Measurements from ENCODE around the gene ATAD3A. TPM values are rescaled to one million over a fixed set of nuclear protein-coding genes. Genes with fewer than 3 reads are reported as not detected.
"Not testable (repeated sequence)": the region's sequence is repeated elsewhere in the genome, so short reads cannot be mapped to it uniquely, and the experiment has no call there.

ATAD3A gene
- total and polyA plus RNA-seq, 7 donors = 8.6 to 40.4 (median 12.8) TPM

DNA sequence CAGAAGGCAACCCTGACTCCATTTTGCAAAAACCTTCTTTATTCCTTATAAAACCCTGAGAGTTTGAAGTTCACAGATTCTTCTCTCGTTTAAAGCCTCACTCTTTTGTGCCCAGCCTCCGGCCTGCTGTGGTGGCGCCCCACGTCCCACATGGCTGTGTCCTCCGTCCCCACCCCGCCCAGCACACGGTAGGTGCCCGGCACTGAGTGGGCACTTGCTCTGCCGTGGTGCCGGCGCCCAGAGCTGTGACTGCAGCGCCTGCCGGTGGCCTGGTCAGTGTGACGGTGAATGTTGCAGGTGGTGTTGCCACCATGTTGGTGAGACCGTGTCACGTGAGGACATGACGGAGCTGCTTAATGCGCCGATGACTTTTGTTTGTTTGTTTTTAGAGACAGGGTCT, 9.4 kb downstream of the ATAD3A start:
- Histone ChIP-seq H3K4me1 (no peaks in the 10 kb centered on the region), H3K9me3 (no peaks in the 10 kb centered on the region), H3K27ac (no peak overlapping the region), H3K27me3 (no peaks in the 10 kb centered on the region), H3K4me3 (no peak overlapping the region), H3K36me3 (peaks cover 0 to 66% (median 19%) of the 10 kb centered on the region in 4 donors)
- DNase-seq = no peak
- WGBS, 2 donors = 94 to 95% methylated on average over 19 of the region's 19 CpGs
- TF ChIP-seq POLR2A (IDR thresholded peaks at IDR 0.05) = no peak
- TF ChIP-seq EP300 (IDR thresholded peaks at IDR 0.05) = no peak
- no peak for TF ChIP-seq CTCF (IDR thresholded peaks at IDR 0.05)
- no peak for TF ChIP-seq POLR2AphosphoS5 (IDR thresholded peaks at IDR 0.05)
- intact Hi-C loops (cut with DNase I) = no loop called here

DNA sequence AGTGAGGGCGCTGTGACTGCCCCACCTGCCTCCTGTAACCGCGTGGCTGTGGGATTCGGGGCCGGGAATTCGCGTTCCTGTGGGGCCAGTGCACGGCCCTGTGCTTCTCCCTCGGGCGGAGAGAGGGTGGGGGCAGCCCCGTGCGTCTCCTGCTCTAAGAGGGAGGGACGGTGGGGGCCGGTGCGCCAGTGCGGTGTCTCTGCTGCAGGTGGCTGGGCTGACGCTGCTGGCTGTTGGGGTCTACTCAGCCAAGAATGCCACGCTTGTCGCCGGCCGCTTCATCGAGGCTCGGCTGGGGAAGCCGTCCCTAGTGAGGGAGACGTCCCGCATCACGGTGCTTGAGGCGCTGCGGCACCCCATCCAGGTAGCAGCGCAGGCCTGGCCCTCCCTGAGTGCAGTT, 10.6 kb downstream of the ATAD3A start:
- 96% methylated on average over 30 of the region's 30 CpGs for WGBS, 2 donors
- DNase-seq; H3K9me3 ChIP-seq; H3K27me3 ChIP-seq; H3K4me1 ChIP-seq; intact Hi-C loops (cut with DNase I); H3K27ac ChIP-seq; H3K4me3 ChIP-seq: not testable (repeated sequence)
- H3K36me3 ChIP-seq = peaks cover 0 to 68% (median 22%) of the 10 kb centered on the region in 4 donors

DNA sequence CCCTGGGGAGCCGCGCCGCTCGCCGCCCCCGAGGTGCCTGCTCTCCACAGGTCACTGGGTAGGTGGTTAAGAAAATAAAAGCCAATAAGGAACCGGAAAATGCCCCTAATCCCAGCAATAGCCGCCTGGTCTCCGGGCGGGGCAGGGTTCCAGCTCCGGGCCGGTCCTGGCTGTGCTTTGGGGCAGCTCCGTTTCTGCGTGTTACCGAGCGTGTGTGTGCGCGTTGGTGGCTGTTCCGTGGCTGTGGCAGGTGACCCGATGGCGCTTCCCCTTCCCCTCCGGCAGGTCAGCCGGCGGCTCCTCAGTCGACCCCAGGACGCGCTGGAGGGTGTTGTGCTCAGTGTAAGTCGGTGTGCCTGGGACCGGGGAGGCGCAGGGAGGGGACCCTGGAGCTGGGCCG, 11.3 kb downstream of the ATAD3A start:
- DNase-seq; H3K4me3 ChIP-seq; H3K4me1 ChIP-seq; H3K27me3 ChIP-seq; H3K27ac ChIP-seq; intact Hi-C loops (cut with DNase I); H3K9me3 ChIP-seq: not testable (repeated sequence)
- peaks cover 0 to 69% (median 21%) of the 10 kb centered on the region in 4 donors for H3K36me3 ChIP-seq
- WGBS, 2 donors = 97% methylated on average over 31 of the region's 31 CpGs

GRCh38 chr1:1523651-1524050, 11.7 kb downstream of the ATAD3A start:
- intact Hi-C loops (cut with DNase I) = not testable (repeated sequence)
- WGBS, 2 donors = 94 to 95% methylated on average over 17 of the region's 17 CpGs
- peaks cover 0 to 73% (median 20%) of the 10 kb centered on the region in 4 donors for H3K36me3 ChIP-seq

DNA sequence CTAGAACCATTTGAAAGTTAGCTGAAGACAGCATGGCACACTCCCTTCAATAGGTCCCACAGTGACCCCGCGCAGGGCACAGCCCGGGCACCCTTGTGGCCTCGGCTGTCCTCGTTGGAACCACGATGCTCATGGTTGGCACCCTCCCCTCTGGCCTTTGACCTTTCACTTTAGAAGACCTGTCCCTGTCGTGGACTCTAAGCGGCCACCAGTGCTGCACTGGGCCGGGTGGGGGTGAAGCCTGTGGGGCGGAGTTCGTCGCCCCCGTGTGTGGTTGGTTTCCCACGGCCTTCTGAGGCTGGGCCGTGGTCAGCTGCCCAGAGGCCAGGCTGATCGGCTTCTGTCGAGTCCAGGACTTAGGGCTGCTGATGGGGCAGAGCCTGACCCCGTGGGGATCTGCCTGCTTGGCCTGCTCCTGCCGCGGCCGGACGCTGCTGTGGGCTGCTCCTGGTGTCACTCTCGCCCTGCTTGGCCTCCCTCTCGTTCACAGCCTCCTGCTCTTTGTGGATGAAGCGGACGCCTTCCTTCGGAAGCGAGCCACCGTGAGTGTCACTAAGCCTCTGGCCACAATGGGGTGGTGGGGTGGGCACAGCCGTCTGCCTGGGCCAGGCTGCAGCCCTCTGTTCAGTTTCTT, 12.9 kb downstream of the ATAD3A start:
- H3K27me3 ChIP-seq; DNase-seq; H3K4me3 ChIP-seq; intact Hi-C loops (cut with DNase I); H3K27ac ChIP-seq; H3K9me3 ChIP-seq; H3K4me1 ChIP-seq: not testable (repeated sequence)
- peaks cover 0 to 81% (median 21%) of the 10 kb centered on the region in 4 donors for H3K36me3 ChIP-seq
- WGBS, 2 donors = 94 to 95% methylated on average over 25 to 26 of the region's 30 CpGs

More at GRCh38 chr1:1523651-1524050, 11.7 kb downstream of the ATAD3A start:
- not testable (repeated sequence) for H3K27me3 ChIP-seq, H3K4me3 ChIP-seq, H3K4me1 ChIP-seq, H3K27ac ChIP-seq, DNase-seq, H3K9me3 ChIP-seq

DNA sequence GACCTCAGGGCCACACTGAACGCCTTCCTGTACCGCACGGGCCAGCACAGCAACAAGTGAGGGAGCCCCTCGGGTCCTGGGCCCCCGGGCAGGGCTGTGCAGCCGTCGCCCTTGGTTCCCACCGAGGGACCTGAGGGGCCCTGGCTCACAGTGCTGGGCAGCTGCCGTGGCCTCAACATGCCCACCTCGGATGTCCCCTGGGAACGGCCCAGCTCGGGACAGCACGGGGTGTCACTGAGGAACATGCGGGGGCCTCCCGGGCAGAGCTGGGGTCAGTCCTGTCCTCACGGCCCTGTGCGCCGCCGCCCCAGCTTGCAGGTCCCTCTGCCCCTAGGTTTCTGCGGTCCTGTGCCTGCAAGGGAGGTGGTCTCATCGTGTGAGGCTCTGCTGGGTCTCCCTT, 14.5 kb downstream of the ATAD3A start:
- DNase-seq; H3K4me1 ChIP-seq; intact Hi-C loops (cut with DNase I); H3K27me3 ChIP-seq; H3K4me3 ChIP-seq; H3K9me3 ChIP-seq; H3K27ac ChIP-seq: not testable (repeated sequence)
- peaks cover 0 to 69% (median 15%) of the 10 kb centered on the region in 4 donors for H3K36me3 ChIP-seq
- 97% methylated on average over 20 of the region's 21 CpGs for WGBS, 2 donors

DNA sequence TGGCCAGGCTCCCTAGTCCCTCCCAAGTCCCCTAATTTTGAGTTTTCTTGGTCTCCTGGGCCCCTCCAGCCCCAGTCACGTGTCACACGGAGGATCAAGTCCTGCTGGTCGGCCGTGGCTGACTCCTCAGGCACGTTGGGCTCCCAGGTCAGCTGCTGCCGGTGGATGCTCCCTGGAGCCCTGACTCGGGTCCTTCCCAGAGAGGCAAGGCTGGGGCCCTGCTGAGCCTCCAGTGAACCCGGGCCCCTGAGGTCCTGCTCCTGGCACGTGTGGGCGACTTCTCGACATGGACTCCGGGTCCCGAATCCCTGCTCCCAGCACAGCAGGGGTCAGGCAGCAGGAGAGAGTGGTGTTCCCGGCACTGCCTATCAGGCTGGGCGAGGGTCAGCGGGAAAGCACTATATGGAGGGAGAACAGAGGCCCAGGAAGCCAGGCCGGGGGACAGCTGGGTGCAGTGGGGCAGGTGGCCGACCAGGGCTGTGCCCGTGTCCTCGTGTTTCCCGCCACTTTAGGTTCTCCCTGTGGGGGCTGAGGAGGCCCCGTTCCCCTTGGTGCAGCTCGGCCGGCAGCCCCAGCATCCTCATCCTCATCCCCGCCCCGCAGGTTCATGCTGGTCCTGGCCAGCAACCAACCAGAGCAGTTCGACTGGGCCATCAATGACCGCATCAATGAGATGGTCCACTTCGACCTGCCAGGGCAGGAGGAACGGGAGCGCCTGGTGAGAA, 15.3 kb downstream of the ATAD3A start:
- Histone ChIP-seq H3K36me3 (peaks cover 0 to 62% (median 15%) of the 10 kb centered on the region in 4 donors), H3K4me1 (no peaks in the 10 kb centered on the region), H3K9me3 (peaks cover 0 to 4% (median 0%) of the 10 kb centered on the region in 4 donors), H3K27ac (no peak overlapping the region), H3K27me3 (no peaks in the 10 kb centered on the region), H3K4me3 (no peak overlapping the region)
- WGBS, 2 donors = 95 to 96% methylated on average over 31 of the region's 31 CpGs
- DNase-seq = no peak
- intact Hi-C loops (cut with DNase I) = no loop called here
- TF ChIP-seq EP300 (IDR thresholded peaks at IDR 0.05) (no peak), POLR2AphosphoS5 (IDR thresholded peaks at IDR 0.05) (no peak), POLR2A (IDR thresholded peaks at IDR 0.05) (no peak), CTCF (IDR thresholded peaks at IDR 0.05) (no peak)
